Lower lobe of right lung (tissue), 2 donors: ENCODE data around the gene HRH2. TPM values are rescaled to one million over a fixed set of nuclear protein-coding genes. Genes with fewer than 3 reads are reported as not detected.
A peak's percentile ranks its signal among the peaks of the same experiment; 100 is the strongest.

Experiments used
- ATAC-seq, 2 donors: fragments of 200-7000 bp; cut with Tn5 transposase; one replicate each; pipeline ENCODE4 v1.9.1; 2020 to 2022; ENCODE audit warnings: mild to moderate bottlenecking in 2 of 2, moderate library complexity in 2 of 2
- DNase-seq: peaks from one replicate; pipeline ENCODE4 v3.0.0-alpha.2; 2020
- H3K27ac ChIP-seq: fragments of 200-600 bp; one replicate; pipeline ENCODE4 v1.8.0; 2022
- H3K27me3 ChIP-seq: fragments of 200-600 bp; one replicate; pipeline ENCODE4 v1.8.0; 2022; ENCODE audit warnings: low read depth
- H3K36me3 ChIP-seq: fragments of 200-600 bp; one replicate; pipeline ENCODE4 v1.8.0; 2022; ENCODE audit warnings: mild to moderate bottlenecking
- H3K4me1 ChIP-seq: fragments of 200-600 bp; one replicate; pipeline ENCODE4 v1.8.0; 2022
- H3K4me3 ChIP-seq: fragments of 200-600 bp; one replicate; pipeline ENCODE4 v1.8.0; 2022; ENCODE audit warnings: mild to moderate bottlenecking
- H3K9me3 ChIP-seq: fragments of 200-600 bp; one replicate; pipeline ENCODE4 v1.8.0; 2022
- intact Hi-C: fragments of 100-400 bp; cut with DNase I; formaldehyde crosslinking; loops from one replicate; pipeline ENCODE4 v1.11.0; 2022
- total RNA-seq: library from RNA; stranded (reverse); fragmentation: NEBNext Ultra II Directional; extraction: Animal tissue kit (Norgen Biotek cat#: 25700); gene quantifications from one replicate; pipeline ENCODE4 v1.2.1, GENCODE V29; 2021
- TF ChIP-seq, protein P1 (sequence below): fragments of 200-600 bp; IDR thresholded peaks from one replicate; pipeline ENCODE4 v1.8.0; 2022; ENCODE audit warnings: antibody characterized with exemption, mild to moderate bottlenecking
- donor health status: DM: no; HTN: yes; CAD: no; lungs with severe emphysema.

HRH2 gene
- total RNA-seq, 1 donor from 2014 or later = 9.6 TPM

DNA sequence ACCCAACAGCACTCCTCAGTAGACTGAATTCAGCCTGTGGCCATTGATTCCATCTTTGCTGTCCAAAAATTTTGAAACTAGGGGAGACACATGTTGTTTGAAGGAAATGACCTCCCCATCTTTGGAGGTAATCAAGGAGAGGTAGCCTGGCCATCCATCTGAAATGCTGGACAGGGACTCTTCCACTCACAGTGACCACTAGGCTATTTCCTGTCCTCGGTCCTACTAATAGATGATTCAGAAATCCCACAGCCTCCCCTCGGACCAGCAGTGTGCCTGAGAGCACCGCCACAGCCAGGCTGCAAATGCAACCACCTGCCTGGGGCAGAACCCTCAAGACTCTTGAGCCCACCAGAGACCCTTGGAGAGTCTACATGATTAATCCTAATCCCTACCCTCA lies 12.5 kb downstream of the HRH2 start:
- ATAC-seq (no peak), DNase-seq (no peak)
- H3K27ac ChIP-seq = no peak overlapping the region
- no peaks in the 10 kb centered on the region for H3K36me3 ChIP-seq
- intact Hi-C loops = no loop called here
- peaks cover 6% of the 10 kb centered on the region for H3K4me1 ChIP-seq
- H3K9me3 ChIP-seq = no peaks in the 10 kb centered on the region
- TF ChIP-seq, protein P1, sequence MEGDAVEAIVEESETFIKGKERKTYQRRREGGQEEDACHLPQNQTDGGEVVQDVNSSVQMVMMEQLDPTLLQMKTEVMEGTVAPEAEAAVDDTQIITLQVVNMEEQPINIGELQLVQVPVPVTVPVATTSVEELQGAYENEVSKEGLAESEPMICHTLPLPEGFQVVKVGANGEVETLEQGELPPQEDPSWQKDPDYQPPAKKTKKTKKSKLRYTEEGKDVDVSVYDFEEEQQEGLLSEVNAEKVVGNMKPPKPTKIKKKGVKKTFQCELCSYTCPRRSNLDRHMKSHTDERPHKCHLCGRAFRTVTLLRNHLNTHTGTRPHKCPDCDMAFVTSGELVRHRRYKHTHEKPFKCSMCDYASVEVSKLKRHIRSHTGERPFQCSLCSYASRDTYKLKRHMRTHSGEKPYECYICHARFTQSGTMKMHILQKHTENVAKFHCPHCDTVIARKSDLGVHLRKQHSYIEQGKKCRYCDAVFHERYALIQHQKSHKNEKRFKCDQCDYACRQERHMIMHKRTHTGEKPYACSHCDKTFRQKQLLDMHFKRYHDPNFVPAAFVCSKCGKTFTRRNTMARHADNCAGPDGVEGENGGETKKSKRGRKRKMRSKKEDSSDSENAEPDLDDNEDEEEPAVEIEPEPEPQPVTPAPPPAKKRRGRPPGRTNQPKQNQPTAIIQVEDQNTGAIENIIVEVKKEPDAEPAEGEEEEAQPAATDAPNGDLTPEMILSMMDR = no peak
- no peaks in the 10 kb centered on the region for H3K27me3 ChIP-seq
- no peak overlapping the region for H3K4me3 ChIP-seq

DNA sequence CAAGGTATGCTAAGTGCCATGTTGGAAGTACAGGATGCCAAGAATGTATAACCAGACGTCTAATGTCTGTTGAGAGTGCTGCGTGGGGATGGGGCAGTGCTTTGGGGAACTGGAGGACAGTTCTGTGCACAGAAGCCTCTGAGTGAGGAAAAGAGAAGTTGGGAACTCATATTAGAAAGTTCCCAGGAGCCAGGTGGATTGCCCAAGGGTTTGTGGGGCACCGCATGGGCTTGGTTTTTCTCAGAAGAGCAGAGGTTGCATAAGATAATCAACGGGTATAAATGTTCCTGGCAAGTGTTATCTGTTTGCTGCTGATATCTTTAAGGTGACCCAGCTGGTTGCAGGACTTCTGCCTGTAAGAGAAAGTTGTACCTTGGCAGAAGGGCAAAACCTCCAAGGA lies 13.1 kb downstream of the HRH2 start:
- Histone ChIP-seq H3K4me3 (no peak overlapping the region), H3K27me3 (no peaks in the 10 kb centered on the region), H3K27ac (no peak overlapping the region), H3K4me1 (peaks cover 6% of the 10 kb centered on the region), H3K9me3 (no peaks in the 10 kb centered on the region), H3K36me3 (no peaks in the 10 kb centered on the region)
- intact Hi-C loops = no loop called here
- TF ChIP-seq, protein P1 = no peak
- ATAC-seq = peak; percentile 41 to 59
- peak; percentile 63 for DNase-seq

DNA sequence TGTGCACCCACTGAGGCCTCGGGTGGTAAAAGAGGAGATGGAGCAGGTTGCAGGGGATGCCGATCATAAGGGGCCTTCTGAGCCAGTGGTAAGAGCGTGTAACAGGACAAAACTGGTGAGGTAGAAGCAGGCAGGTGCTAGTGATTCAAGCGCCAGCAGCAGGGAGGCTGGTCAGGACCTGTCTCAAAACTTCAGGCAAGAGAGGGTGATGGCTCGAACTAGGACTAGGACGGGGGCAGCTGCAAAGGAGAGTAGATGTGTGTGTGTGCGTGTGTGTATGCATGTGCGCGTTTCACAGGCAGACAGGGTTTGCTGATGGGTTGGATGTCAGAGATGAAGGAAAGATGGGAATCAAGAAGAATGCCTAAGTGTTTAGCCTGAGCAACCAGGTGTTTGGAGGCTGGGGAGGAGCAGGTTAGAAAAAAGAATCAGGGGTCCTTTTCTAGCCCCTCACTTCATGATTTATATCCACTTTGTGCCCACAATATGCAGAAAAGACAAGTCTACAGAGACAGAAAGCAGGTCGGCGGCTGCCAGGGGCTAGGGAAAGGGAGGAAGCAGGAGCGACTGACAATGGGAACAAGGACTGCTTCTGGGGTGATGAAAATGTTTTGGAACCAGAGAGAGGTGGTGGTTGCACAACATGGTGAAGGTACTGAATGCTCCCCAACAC lies 15.2 kb downstream of the HRH2 start:
- DNase-seq = no peak

DNA sequence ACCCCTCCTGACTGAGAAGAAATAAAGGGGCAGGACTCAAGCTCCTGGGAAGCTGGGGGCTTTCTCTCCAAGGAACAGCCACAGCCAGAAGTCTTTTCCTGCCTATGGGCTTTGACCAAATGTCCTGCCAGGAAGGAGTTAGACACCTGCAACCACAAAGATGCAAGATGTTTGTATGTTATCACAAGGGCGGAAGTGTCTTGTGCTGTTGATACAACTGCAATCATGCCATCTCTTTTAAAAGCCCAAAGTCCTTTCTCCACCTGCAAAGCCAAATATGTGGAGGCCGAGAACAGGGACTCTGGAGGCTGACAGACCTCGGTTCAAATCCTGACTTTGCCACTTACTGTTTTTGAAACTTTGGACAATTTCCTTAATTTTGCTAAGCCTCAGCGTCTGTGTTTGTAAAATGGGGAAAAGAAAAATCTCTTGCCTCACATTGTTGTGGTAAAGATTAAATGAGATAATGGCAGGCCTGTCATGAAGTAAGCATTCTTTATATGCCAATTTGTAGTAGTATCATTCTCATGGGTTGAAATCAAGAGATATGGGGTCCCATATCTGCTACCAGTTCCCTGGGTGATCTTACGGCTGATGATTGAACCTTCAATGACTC lies 17.0 kb downstream of the HRH2 start:
- ATAC-seq (no peak), DNase-seq (no peak)
- Histone ChIP-seq H3K4me3 (no peak overlapping the region), H3K27me3 (peaks cover 18% of the 10 kb centered on the region), H3K27ac (no peak overlapping the region), H3K4me1 (peaks cover 6% of the 10 kb centered on the region), H3K9me3 (no peaks in the 10 kb centered on the region), H3K36me3 (no peaks in the 10 kb centered on the region)
- TF ChIP-seq, protein P1 = no peak
- intact Hi-C loops = no loop called here

More for the DNA sequence above, 15.2 kb downstream of the HRH2 start:
- Histone ChIP-seq H3K9me3 (no peaks in the 10 kb centered on the region), H3K4me1 (peaks cover 6% of the 10 kb centered on the region), H3K4me3 (no peak overlapping the region), H3K27ac (no peak overlapping the region), H3K36me3 (no peaks in the 10 kb centered on the region), H3K27me3 (peaks cover 15% of the 10 kb centered on the region)
- intact Hi-C loops = no loop called here
- no peak for ATAC-seq
- TF ChIP-seq, protein P1 = no peak

DNA sequence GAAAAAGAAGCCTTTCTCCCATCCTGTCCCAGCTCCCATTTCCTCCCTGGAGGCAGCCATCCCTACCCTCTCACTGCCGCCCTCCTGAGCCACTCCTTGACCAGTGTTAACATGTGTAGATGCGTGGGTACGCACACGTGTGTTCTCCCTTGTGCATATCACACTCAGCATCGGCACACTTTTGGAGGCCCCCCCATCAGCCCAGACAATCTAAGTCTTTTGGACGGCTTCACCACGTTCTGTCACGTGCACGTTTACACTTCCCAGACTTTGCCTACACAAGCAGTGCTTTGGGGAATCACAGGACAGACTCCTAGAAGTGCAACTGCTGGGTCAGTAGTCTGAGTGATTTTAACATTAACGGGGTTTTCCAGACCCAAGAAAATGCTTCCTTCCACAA lies 18.0 kb downstream of the HRH2 start:
- no peaks in the 10 kb centered on the region for H3K9me3 ChIP-seq
- no peaks in the 10 kb centered on the region for H3K36me3 ChIP-seq
- ATAC-seq = no peak
- H3K4me1 ChIP-seq = peaks cover 6% of the 10 kb centered on the region
- no peak for DNase-seq
- no peak overlapping the region for H3K27ac ChIP-seq
- TF ChIP-seq, protein P1 = no peak
- intact Hi-C loops = no loop called here
- no peak overlapping the region for H3K4me3 ChIP-seq
- peaks cover 18% of the 10 kb centered on the region for H3K27me3 ChIP-seq
